NCI-H146 treated with DMSO at 0.1 percent for 48 hours (cell line): ENCODE data around the gene TNFSF11.
A peak's percentile ranks its signal among the peaks of the same experiment; 100 is the strongest.

Source experiments
- DNase-seq: peaks from one replicate; lab custom pipeline; 2025; ENCODE audit not compliant: unreplicated experiment; lab: John Stamatoyannopoulos, UW

TNFSF11 gene

GRCh38 chr13:42607546-42607945 is 33.6 kb downstream of the TNFSF11 start:
- DNase-seq, result peak; percentile 56

GRCh38 chr13:42610649-42611048 is 36.7 kb downstream of the TNFSF11 start:
- no peak for DNase-seq

DNA sequence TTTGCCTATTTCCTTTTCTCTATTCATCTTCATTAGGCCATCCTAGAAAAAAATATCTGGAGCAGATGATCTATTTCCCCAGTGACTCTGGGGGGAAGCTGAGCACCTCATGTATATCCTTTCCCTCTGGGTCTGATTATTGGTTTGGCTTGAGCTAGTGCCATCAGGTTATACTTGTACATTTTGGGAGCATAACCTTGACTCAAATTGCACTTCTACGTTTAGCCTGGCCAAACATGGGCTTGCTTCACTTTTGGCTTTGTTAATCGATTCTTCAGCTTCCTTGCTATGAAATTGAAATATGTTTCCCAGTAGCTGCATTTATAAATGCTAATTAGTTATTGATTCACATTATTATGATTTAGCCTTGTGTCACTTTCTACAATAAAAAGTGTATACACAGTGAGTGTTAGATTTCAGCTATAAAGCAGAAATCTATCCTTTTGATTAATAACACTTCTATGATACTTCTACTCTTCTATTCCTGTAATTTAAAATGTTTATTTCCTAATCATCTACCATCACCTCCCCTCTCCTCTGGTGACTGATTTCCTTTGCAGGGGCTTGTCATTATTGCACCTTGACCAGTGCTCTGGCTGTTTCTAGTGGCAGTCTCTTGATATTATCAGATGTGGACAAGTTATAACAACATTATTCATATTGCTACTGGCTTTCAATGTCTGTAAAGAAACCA is 37.3 kb downstream of the TNFSF11 start:
- no peak for DNase-seq

DNA sequence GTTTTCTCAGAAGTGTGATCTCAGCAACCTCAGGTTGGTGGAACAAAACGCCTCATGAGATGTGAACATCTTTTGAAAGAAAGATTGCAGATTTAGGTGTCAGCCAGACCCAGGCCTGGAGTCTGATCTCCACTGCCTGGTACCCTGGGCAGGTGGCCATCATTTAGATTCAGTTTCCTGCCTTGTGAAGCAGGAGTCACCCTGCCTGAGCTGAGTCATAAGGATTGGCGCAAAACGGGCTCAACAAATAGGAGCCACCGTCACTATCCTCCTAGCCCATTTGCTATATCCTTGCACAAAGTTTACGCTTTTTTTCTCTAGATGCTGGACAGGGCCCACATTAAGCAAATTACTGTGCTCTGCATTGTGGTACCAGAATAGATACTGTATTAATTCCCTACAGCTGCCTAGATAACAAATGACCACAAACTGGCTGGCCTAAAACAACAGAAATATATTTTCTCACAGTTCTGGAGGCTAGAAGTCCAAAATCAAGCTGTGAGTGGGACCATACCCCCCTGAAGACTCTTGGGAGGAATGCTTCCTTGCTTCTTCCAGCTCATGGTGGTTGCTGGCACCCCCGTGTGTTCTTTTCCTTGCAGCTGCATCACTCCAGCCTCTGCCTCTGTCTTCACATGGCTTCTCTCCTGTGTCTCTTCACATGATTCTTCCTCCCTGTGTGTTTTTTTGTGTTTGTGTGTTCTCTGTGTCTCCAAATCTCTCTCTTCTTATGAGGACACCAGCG is 38.2 kb downstream of the TNFSF11 start:
- DNase-seq, result no peak

GRCh38 chr13:42614436-42615035 is 40.6 kb downstream of the TNFSF11 start:
- peak; percentile 97 for DNase-seq

DNA sequence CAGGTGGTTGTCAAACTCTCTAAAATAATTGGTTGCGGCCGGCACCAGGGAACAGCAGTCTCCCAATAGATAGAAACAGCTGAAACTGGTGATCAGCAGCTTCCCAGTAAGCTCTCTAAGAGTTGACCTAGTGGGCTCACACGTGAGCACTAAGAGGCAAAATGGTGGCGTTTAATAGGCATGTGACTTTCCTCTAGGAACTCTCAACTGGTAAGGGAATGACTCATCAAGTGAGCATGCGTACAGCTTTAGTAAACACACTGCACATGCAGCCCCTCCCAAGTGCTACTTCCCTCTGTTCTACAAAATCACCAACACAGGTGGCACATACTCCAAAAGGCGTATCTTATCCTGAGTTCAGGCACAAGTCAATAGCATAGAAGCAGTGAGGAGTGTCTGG is 41.7 kb downstream of the TNFSF11 start:
- DNase-seq, result no peak

DNA sequence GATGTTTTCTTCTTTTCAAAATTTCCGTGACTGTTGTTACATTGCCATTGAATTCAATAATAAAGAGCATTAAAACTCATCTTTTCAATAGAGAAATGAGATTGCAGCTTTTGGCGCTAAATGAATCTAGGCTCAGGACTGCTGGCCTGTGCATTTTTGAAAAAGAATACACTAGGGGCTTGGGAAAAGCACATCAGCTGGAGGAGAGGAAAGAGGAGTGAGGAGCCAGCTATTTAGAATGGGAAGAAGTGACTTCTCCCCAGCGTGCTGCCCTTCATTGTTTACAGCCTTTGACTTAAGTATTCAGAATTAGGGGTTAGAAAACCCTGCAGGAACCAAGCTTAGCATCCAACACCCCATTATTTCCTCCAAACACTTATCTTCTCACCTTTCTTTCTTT is 43.3 kb downstream of the TNFSF11 start:
- no peak for DNase-seq

- no peak for DNase-seq
Observed at GRCh38 chr13:42623916-42624315, 50.0 kb downstream of the TNFSF11 start.

DNA sequence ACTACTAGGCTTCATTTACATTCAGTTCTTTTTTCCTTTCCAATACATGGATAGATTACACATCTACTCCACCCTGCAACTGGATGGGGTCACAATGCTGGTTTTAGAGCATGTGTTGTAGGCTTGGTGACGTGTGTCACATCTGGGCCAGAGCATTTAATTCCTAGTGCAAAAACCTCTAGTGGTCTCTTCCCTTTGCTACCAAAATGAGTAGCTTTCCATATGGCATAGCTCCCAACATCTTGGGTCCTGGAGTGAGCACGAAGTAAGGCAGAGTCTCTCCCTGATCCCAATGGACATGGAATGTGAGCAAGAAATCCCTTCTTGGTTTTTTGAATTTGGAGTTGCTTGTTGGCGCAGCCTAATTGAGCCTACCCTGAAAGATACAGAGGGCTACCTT is 51.7 kb downstream of the TNFSF11 start:
- DNase-seq, result no peak

DNA sequence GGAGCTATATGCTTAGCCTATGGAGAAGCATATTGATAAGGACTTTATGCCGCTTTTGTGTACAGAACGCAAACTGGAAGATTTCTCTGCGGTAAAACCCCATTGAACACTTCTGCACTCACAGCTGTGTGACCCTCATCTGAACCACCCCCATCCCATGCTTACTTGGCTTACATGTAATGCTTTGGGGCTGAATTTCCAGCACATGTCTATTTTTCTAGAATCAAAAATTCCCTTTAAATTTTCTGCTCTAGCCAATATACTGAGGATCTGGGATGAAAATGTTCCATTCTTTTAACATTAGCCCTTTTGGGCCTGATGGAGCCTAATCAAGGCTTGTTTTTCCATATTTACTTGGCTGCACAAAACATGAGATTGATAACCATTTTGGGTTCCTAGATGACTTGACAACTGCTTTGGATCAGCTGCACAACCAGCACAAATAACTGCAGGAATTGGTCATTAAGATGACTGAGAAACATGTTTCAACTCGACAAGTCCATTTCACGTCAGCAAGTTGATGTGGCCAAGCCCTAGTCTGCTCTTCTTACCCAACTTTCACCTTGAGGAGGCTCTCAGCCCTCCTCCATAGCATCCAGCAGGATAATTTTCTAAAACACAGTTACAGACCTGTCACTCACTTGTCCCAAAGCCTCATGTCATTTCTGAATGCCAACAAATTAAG is 52.4 kb downstream of the TNFSF11 start:
- DNase-seq, result no peak

- DNase-seq, result no peak
Observed at GRCh38 chr13:42628666-42629065, 54.7 kb downstream of the TNFSF11 start.

GRCh38 chr13:42631181-42631580 is 57.2 kb downstream of the TNFSF11 start:
- DNase-seq, result no peak

DNA sequence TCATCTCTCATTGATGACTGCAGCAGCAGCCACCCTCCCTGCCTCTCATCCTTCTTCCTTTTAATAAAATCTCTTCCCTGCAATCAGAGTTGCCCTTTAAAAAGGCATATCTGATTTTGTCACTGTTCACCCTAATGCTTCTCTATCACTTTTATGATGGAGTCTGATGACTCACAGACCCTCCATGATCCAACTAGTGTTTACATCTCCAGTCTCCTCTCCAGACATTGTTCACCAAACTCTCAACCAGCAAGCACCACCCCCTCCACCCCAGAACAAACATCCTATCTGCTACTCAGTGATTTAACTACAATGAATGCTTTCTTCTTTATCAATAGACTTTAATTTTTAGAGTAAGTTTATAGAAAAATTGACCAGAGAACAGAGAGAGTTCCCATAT is 59.5 kb downstream of the TNFSF11 start:
- no peak for DNase-seq

DNA sequence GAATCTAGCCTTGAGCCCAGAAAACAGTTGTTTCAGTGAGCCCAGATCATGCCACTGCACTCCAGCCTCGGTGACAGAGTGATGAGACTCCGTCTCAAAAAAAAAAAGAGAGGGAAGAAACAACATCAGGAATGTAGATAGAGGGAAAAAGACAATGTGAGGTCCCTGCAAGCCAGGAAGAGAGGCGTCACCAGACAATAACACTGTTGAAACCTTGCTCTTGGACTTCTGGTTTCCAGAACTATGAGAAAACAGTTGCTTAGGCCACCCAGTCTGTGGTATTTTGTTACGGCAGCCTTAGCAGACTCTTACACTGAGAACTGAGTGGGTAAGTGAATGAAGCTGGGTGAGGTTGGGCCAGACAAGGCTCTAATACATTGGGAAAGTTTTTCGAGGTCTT is 64.1 kb downstream of the TNFSF11 start:
- no peak for DNase-seq

DNA sequence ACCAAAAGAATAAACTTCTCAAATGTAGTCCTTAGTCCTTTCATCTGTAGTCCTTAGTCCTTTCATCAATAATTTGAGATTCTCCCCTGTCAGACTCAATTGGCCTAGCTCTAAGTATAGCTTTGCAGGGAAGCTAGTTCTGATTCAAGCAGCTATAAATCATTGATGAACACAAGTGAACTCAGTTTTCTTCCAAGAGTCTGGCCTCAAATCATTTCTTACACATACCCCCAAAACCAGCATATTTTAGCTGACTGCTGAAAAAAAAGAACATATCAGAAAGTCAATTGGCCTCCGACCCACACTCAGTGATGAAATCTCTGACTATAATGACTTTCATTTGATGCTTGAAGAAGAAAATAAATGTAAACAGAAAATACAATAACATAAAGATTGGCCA is 64.9 kb downstream of the TNFSF11 start:
- DNase-seq, result no peak

DNA sequence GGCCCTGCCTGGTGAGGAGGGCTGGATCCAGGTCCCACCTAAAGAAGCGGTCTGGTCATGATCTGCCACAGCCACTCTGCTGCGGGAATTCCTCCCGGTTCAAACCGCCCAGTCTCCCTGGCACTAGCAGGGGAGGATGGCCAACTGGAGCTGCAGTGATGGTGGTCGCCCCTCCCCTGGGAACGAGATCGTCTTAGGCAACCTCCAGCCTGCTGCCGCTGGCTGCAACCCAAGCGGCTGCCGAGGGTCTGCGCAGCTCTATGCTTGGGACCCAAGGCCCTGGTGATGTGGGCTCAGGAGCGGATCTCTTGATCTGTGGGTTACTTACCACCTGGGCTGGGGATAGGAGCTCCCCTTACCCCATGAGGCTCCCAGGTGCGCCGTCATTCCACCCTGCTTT is 69.1 kb downstream of the TNFSF11 start:
- DNase-seq, result no peak

GRCh38 chr13:42644841-42645240 is 70.9 kb downstream of the TNFSF11 start:
- DNase-seq, result no peak

DNA sequence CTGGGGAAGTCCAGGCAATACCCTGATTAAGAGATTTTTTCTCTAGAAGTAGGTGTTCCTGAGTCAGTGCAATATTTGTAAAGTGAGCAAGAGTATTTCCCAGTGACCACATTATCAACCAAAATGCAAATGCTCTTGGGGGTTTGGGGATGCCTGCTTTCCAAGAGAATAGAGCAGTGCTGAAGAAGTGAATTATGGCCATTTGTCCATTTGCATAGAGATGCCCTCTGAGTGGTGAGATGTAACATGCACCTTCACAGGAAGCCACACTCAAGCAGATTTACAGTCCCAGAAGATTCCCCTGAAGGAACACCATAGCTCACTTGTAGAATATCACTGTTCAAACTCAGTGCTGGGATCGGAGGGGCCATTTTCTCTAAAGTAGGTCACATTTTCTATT is 71.8 kb downstream of the TNFSF11 start:
- DNase-seq, result no peak

DNA sequence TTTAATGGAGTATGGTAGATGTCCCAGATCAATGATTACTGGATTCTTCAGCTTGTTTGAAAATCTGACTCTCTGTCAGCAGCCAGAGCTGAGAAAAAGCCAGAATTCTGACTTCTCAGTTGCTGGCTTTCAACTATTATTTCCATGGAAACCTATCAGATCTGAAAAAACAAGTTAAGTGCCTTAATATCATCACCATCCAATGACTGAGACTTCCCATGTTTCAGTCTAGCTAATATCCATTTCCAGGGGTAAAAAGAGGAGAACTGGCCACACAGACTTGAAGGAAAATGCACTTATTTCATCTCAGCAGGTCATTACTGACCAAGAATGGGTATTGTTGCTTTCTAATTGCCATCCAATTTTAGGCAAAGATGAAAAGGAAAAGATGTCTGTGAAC is 75.2 kb downstream of the TNFSF11 start:
- no peak for DNase-seq

DNA sequence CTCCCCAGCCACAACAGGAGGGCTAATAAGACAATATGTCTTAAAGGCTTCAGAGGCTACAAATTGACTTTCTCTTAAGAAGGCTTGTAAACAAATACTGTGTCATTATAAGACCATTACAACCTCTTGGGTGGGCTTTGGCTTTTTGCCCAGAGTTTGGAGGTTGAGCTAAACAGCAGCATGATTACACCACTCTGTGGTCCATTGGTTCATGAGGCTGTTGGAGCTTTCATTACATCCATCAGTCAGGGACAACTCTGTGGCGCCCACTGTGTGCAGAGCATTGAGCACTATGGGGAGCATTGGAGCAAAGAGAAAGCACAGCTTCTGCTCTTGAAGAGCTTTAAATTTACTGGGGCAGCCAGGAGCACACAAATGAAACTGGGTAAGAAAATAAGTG is 75.9 kb downstream of the TNFSF11 start:
- DNase-seq, result no peak

- DNase-seq, result no peak
Observed at GRCh38 chr13:42650506-42650905, 76.6 kb downstream of the TNFSF11 start.
